GM21367 (cell line): ENCODE data around the gene CD63.

Experiments
- ATAC-seq: cut with Tn5 transposase; IDR thresholded peaks from one replicate; pipeline ENCODE4 v1.9.1; 2021; ENCODE audit not compliant: unreplicated experiment

Gene CD63

GRCh38 chr12:55741931-55742680, 13.3 kb upstream of the CD63 start:
- ATAC-seq: no peak

GRCh38 chr12:55739025-55739378, 10.2 kb upstream of the CD63 start:
- no peak for ATAC-seq

DNA sequence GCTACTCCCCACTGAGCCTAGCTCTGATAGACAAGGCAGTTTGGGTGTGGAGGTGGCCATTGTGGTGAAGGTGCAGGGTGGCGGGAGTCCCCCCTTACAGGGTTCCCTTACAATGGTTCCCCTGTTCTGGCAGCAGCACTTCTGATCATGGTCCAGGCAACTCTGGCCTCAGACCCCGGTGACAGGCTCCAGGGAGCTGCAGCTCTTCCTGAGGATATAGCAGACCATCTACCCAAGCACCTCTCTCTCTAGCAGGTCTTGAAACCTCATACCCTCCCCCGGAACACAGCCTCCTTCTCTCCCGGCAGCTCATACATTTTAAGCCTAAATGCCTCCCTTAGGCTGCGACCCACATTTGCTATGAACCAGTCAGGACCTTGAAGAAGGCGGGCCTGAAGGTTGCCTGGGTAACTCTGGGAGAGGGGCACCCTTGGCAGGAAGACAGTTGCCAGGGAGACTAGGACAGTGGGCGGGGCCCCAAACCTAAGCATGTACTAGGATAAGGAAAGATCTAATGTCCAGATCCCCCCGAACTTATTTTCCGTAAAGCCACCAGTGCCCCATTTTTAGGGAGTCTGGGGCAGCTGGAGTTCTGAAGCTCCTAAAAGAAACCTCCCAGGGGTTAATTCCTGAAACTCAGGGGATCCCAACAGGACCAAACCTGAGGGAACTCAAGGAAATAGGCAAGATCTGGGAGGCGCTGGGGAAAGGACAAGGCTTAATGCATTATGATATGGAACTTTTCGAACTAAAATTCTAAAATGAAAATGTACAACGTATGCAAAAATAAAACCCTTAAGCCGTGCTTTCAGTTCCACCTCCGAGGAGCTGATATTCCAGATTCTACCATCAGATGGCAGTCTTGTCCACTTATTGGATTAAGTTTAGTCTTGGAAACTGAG, 9.6 kb upstream of the CD63 start:
- ATAC-seq: peak; percentile 81

- ATAC-seq: no peak
These were observed 8.8 kb upstream of the CD63 start for GRCh38 chr12:55737581-55738122.

- peak; percentile 28 for ATAC-seq
These were observed 8.2 kb upstream of the CD63 start for GRCh38 chr12:55736780-55737580.

GRCh38 chr12:55736076-55736475, 7.3 kb upstream of the CD63 start:
- no peak for ATAC-seq

DNA sequence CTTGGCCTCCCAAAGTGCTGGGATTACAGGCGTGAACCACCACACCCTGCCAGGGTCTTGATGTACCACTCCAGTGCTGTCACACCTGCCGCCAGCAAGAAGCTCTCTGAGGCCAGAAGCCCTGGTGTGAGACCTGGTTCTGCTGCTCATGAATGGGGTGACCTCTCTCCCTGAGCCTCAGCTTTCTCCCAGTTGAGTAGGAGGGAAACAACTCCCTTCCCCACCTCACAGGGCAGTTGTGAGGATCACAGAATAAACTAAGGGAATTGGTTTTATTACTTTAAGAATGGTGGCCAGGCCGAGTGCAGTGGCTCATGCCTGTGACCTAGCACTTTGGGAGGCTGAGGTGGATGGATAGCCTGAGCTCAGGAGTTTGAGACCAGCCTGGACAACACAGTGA, 5.8 kb upstream of the CD63 start:
- ATAC-seq: no peak

DNA sequence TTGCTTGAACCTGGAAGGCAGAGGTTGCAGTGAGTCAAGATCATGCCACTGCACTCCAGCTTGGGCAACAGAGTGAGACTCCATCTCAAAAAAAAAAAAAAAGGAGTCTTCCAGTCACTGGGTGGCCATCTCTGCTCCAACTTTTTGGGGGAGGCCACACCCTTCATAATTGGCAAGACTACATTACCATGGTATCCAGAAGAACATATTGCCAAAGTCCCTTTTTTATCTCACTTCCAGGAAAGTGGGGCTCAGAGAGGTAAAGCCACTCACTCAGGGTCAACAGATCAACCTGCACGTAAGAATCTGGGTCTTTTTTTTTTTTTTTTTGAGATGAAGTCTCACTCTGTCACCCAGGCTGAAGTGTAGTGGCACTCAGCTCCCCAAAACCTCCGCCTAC, 5.0 kb upstream of the CD63 start:
- no peak for ATAC-seq

DNA sequence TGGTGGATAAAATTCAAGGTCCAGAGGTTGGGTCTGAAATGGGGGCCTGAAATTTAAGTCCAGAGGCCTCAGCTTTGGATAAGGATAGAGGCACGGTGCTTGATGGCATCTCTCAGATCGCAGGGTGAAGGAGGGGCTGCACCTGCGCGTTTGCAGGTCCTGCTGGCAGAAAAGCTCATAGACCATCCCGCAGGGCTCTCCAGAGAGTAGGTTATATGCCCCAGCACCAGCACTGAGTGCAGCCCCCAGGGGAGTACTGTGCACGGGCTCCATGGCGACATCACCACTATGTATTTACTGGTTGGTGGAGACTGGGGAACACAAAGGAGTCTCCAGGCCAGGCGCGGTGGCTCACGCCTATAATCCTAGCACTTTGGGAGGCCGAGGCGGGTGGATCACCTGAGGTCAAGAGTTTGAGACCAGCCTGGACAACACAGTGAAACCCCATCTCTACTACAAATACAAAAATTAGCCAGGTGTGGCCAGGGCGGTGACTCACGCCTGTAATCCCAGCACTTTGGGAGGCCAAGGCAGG, 4.3 kb upstream of the CD63 start:
- no peak for ATAC-seq

DNA sequence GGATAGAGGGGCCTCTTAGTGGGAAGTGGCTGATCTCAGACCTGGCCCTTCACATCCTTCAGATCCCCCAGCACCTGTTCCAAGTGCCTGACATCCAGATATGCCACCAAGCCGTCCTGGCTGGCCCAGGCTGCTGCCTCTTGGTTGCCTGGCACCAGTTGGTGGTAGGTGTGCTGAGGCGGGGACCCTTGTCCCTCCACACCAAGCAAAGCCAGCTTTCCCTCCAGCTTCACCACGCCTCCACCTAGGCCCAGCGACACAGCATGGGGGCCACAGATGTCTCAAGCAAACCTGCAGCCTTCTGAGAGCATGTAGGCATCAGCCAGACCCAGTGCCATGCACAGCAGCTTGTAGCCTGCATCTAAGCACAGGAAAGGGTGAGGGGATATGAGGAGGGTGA, 3.5 kb upstream of the CD63 start:
- ATAC-seq: no peak

GRCh38 chr12:55729819-55730818, 1.3 kb upstream of the CD63 start:
- ATAC-seq: peak; percentile 33

DNA sequence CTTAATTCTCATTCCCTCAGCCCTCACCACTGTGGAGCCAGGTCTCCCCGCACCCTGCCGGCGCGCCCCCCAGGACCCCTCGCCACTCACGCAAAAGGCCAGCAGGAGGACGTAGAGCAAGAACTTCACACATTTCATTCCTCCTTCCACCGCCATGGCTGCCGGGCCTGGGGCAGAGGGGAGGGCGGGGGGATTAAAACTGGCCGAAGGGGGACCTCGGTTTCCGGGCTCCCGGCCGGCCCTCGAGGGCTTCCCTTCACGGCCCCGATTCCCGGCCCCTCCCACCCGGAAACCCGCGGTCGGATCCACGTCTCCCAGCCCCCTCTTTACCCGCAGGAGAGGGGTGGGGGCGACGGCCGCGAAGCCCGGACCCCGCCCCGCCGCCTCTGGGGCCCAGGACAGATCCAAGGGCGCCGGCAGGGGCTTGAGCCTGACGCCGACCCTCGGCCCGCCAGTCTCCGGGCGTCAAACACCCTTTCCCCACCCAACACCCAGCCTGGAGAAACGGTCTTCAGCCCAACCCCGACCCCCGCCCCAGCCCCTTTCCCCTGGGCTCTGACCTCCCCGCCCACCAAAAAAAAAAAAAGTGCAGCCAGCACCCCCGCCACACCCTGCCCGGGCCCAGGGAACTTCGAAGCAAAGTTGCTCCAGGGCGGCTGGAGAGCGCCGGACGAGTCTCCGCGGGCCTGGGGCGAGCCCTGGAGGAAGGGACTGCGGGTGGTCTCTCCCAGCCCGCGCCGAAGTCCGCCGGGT, 447 bp downstream of the CD63 start:
- ATAC-seq: peak; percentile 7

DNA sequence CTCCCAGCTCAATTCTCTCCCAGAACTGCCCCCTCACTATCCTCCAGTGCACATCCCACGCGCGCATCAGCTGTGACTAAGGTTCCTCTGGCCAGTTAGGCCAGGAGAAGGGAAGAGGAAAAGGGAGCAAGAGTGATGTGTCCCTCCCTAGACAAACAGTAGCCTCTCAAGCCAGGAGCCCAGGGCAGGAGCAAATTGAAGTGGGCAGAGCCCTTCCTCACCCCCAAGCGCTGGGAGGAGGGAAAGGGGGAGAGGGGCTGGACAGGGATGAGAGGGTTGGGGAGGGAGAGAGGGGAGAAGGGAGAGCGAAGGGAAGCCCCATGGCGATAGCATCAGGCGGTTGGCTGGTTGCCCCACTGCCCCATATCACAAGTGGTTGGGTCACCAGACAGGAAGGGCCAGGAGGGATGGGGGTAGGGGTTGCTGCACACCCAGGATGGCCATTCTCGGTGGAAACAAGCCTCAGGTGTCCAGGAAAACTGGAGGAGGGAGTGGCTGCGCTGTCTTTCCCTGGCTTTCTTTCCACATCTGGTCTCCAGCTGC, 1.1 kb downstream of the CD63 start:
- no peak for ATAC-seq

DNA sequence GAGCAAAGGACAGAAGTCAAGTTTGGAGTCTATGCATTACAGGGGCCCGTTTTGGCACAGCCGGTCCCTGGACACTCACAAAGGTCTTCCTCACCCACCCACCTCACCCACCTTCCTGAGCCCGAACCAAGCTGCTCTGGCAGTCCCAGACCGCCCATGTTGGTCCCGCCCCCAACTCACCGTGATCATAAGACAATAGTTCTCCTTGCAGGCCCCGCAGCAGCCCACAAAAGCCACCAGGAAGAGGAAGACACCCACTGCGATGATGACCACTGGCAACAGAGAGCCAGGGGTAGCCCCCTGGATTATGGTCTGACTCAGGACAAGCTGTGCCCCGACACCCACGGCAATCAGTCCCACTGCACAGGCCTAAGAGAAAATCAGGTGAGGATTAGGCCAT, 1.8 kb downstream of the CD63 start:
- no peak for ATAC-seq

- no peak for ATAC-seq
These were observed 3.3 kb downstream of the CD63 start for GRCh38 chr12:55725556-55725955.

DNA sequence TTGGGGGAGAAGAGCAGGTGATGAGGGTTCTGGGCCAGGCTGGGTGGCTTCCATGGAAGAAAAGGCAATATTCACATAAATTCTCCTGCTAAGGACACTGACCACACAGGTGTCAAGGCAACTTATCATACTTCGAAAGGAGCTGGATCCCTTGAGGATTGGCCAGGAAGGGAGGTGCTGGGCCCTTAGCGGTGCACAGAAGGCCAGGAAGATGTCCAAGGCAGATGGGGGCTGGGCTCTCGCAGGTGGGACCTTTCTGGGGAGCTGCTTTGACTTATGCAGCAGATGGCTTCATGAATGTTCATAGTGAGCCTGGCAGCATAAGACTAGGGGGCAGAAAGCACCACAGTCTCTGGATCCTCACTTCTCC, 3.9 kb downstream of the CD63 start:
- ATAC-seq: no peak

DNA sequence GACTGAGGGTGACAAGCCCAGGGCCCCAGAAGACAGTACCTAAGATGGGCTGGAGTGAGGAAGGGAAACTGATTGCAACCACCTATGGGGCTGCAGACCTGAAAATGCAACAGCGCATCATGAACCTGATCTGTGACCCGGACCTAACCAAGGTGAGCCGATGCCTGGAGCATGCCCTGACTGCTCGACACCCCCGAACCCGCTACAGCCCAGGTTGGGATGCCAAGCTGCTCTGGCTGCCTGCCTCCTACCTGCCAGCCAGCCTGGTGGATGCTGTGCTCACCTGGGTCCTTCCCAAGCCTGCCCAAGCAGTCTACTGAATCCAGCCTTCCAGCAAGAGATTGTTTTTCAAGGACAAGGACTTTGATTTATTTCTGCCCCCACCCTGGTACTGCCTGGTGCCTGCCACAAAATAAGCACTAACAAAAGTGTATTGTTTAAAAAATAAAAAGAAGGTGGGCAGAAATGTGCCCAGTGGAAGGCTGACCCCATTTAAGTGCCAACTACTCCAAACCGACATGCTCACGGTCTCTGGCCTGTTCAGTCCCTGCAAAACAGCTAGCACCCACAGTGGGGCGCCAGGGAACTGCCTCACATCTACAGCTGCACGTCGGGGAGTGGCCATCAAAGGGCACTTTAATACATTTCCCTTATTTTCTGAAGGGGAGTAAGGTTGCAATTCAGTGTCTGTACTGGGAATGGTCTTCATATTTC, 4.4 kb downstream of the CD63 start:
- ATAC-seq: no peak

DNA sequence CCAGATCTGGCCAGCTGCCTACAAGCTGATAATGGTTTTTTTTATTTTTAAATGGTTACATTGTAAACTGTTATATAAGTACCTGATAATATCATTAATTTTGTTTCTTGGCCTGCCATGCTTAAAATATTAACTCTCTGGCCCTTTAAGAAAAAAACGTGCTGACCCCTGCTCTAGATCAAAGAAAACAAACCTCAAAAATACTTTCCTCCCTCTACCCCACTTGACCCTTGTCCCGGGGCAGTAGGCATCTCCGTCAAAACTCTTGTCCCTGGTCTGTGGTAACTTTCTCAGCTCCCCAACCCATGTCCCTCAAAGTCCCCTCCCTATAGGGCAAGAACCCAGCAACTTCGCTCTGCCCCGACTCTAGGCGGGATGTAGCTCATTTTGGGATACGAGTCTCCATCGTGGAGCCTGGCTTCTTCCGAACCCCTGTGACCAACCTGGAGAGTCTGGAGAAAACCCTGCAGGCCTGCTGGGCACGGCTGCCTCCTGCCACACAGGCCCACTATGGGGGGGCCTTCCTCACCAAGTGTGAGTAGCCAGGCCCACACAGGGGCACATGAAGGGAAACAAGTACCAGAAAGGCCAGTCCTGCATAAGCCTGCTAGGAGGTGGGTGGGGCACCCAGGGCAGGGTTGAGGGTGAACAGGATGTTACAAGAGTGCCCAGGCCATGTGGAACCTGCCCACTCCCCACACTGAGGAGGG, 5.1 kb downstream of the CD63 start:
- no peak for ATAC-seq
